Measurements from ENCODE around the gene MYO6.

- TF ChIP-seq EZH2 (IDR thresholded peaks at IDR 0.05) (no peak), POLR2AphosphoS5 (IDR thresholded peaks at IDR 0.05; ENCODE audit: borderline replicate concordance, low read depth, low read length) (no peak)
These were observed 29.9 kb upstream of the MYO6 start for GRCh38 chr6:75719133-75719532.

Data from SK-N-MC (cell line).